ENCODE results near the gene ERVW-1. TPM values are rescaled to one million over a fixed set of nuclear protein-coding genes. Genes with fewer than 3 reads are reported as not detected.

Gene ERVW-1
- total and polyA plus RNA-seq, 2 experiments from 2014 or later = 0.07 TPM; not detected in 1

DNA sequence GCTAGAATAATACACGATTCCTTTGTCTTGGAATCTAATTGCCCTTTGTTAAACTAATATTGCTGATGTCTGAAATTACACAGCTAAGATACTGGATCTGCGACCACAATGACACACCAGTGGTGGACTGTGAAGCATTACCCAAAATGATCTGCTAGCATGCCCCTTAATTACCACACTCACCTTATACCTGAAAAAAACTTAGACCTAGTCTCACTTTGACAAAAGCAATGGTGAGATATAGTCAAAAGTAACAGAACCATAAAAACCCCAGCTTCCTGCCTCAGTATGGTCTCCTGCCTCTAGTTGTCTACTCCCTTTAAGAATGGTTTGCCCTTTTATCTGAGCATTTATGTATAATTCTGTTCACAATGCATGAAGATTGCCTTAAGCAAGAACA lies 20.8 kb upstream of the ERVW-1 start:
- no peak overlapping the region for H3K27ac Mint-ChIP-seq
- H3K4me2 ChIP-seq = no peak overlapping the region
- H3K27ac ChIP-seq (ENCODE audit: low read depth) = no peak overlapping the region
- no peak for TF ChIP-seq EZH2 (IDR thresholded peaks at IDR 0.05; ENCODE audit: low read depth, unreplicated experiment)
- no peak for TF ChIP-seq STAT1 (IDR thresholded peaks at IDR 0.05; ENCODE audit: unreplicated experiment)
- TF ChIP-seq, protein P1, sequence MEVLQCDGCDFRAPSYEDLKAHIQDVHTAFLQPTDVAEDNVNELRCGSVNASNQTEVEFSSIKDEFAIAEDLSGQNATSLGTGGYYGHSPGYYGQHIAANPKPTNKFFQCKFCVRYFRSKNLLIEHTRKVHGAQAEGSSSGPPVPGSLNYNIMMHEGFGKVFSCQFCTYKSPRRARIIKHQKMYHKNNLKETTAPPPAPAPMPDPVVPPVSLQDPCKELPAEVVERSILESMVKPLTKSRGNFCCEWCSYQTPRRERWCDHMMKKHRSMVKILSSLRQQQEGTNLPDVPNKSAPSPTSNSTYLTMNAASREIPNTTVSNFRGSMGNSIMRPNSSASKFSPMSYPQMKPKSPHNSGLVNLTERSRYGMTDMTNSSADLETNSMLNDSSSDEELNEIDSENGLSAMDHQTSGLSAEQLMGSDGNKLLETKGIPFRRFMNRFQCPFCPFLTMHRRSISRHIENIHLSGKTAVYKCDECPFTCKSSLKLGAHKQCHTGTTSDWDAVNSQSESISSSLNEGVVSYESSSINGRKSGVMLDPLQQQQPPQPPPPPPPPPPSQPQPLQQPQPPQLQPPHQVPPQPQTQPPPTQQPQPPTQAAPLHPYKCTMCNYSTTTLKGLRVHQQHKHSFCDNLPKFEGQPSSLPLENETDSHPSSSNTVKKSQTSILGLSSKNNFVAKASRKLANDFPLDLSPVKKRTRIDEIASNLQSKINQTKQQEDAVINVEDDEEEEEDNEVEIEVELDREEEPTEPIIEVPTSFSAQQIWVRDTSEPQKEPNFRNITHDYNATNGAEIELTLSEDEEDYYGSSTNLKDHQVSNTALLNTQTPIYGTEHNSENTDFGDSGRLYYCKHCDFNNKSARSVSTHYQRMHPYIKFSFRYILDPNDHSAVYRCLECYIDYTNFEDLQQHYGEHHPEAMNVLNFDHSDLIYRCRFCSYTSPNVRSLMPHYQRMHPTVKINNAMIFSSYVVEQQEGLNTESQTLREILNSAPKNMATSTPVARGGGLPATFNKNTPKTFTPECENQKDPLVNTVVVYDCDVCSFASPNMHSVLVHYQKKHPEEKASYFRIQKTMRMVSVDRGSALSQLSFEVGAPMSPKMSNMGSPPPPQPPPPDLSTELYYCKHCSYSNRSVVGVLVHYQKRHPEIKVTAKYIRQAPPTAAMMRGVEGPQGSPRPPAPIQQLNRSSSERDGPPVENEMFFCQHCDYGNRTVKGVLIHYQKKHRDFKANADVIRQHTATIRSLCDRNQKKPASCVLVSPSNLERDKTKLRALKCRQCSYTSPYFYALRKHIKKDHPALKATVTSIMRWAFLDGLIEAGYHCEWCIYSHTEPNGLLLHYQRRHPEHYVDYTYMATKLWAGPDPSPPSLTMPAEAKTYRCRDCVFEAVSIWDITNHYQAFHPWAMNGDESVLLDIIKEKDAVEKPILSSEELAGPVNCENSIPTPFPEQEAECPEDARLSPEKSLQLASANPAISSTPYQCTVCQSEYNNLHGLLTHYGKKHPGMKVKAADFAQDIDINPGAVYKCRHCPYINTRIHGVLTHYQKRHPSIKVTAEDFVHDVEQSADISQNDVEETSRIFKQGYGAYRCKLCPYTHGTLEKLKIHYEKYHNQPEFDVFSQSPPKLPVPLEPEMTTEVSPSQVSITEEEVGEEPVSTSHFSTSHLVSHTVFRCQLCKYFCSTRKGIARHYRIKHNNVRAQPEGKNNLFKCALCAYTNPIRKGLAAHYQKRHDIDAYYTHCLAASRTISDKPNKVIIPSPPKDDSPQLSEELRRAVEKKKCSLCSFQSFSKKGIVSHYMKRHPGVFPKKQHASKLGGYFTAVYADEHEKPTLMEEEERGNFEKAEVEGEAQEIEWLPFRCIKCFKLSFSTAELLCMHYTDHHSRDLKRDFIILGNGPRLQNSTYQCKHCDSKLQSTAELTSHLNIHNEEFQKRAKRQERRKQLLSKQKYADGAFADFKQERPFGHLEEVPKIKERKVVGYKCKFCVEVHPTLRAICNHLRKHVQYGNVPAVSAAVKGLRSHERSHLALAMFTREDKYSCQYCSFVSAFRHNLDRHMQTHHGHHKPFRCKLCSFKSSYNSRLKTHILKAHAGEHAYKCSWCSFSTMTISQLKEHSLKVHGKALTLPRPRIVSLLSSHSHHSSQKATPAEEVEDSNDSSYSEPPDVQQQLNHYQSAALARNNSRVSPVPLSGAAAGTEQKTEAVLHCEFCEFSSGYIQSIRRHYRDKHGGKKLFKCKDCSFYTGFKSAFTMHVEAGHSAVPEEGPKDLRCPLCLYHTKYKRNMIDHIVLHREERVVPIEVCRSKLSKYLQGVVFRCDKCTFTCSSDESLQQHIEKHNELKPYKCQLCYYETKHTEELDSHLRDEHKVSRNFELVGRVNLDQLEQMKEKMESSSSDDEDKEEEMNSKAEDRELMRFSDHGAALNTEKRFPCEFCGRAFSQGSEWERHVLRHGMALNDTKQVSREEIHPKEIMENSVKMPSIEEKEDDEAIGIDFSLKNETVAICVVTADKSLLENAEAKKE (CRISPR knock-in tag; IDR thresholded peaks at IDR 0.05) = no peak
- TF ChIP-seq NANOG (IDR thresholded peaks at IDR 0.05; ENCODE audit: borderline replicate concordance) = no peak
- no peak for TF ChIP-seq CTCF (conservative IDR thresholded peaks at IDR 0.05; ENCODE audit: low read depth in 2 of 2)
- TF ChIP-seq REST (IDR thresholded peaks at IDR 0.05; ENCODE audit: unreplicated experiment) = no peak
- no peaks in the 10 kb centered on the region for H3K79me2 ChIP-seq (replicated peaks; ENCODE audit: insufficient read depth)
- DNase-seq (ENCODE audit: low spot score) = no peak
- H3K4me1 Mint-ChIP-seq = no peaks in the 10 kb centered on the region
- H3K4me1 ChIP-seq (ENCODE audit: insufficient read depth) = no peaks in the 10 kb centered on the region
- ATAC-seq = no peak
- no peaks in the 10 kb centered on the region for H3K9me2 ChIP-seq (ENCODE audit: insufficient read depth)
- H3F3A ChIP-seq (replicated peaks; ENCODE audit: low read depth) = no peaks in the 10 kb centered on the region
- no peaks in the 10 kb centered on the region for H3K27me3 ChIP-seq (ENCODE audit: insufficient read depth)
- H3K9me3 Mint-ChIP-seq = no peaks in the 10 kb centered on the region
- H3K36me3 ChIP-seq (ENCODE audit: insufficient read depth) = peaks cover 30% of the 10 kb centered on the region
- H4K20me1 ChIP-seq (replicated peaks; ENCODE audit: insufficient read depth) = no peaks in the 10 kb centered on the region
- H3K36me3 Mint-ChIP-seq (ENCODE audit: low read depth) = peaks cover 26% of the 10 kb centered on the region; the same call in 2 of the 3 replicates
- no peak overlapping the region for H3K4me3 ChIP-seq
- H2AFZ ChIP-seq = no peak overlapping the region
- peaks cover 3% of the 10 kb centered on the region for H3K27me3 Mint-ChIP-seq (ENCODE audit: insufficient read depth, low read depth, poor library complexity)
- H3K4me3 Mint-ChIP-seq = no peak overlapping the region
